Hepatocyte (in vitro differentiated cells): ENCODE results near the gene ALOX15. TPM values are rescaled to one million over a fixed set of nuclear protein-coding genes. Genes with fewer than 3 reads are reported as not detected.

Source experiments
- DNase-seq: peaks from one replicate; pipeline ENCODE4 v3.0.0-alpha.2; 2016; ENCODE audit warnings: low spot score
- H2AFZ ChIP-seq: fragments of 200-600 bp; sonication (generic); 2 replicates; pipeline ENCODE4 v1.6.0; 2016; ENCODE audit warnings: antibody characterized with exemption, mild to moderate bottlenecking
- H3K27ac ChIP-seq: fragments of 200-600 bp; sonication (generic); 2 replicates; pipeline ENCODE4 v1.5.1; 2016; ENCODE audit warnings: mild to moderate bottlenecking
- H3K27me3 ChIP-seq: fragments of 200-600 bp; sonication (generic); 2 replicates; pipeline ENCODE4 v1.6.1; 2016
- H3K36me3 ChIP-seq: fragments of 200-600 bp; sonication (generic); replicated peaks from 2 replicates; pipeline ENCODE4 v1.5.1; 2016; ENCODE audit warnings: low read depth; ENCODE audit not compliant: insufficient read depth
- H3K4me1 ChIP-seq: fragments of 200-600 bp; sonication (generic); 2 replicates; pipeline ENCODE4 v1.5.1; 2016; ENCODE audit warnings: mild to moderate bottlenecking, moderate library complexity; ENCODE audit not compliant: insufficient read depth
- H3K4me2 ChIP-seq: fragments of 200-600 bp; sonication (generic); 2 replicates; pipeline ENCODE4 v1.6.0; 2016
- H3K4me3 ChIP-seq: fragments of 200-600 bp; sonication (generic); 2 replicates; pipeline ENCODE4 v1.5.1; 2016; ENCODE audit warnings: mild to moderate bottlenecking
- H3K79me2 ChIP-seq: fragments of 200-600 bp; sonication (generic); 2 replicates; pipeline ENCODE4 v1.6.0; 2017; ENCODE audit warnings: mild to moderate bottlenecking
- H3K9me2 ChIP-seq: fragments of 200-600 bp; sonication (generic); replicated peaks from 2 replicates; pipeline ENCODE4 v1.6.0; 2017; ENCODE audit warnings: mild to moderate bottlenecking; ENCODE audit not compliant: insufficient read depth
- H3K9me3 ChIP-seq: fragments of 200-600 bp; sonication (generic); 2 replicates; pipeline ENCODE4 v1.5.1; 2016; ENCODE audit warnings: low read depth, mild to moderate bottlenecking
- H4K20me1 ChIP-seq: fragments of 200-600 bp; sonication (generic); 2 replicates; pipeline ENCODE4 v1.6.0; 2016; ENCODE audit warnings: mild to moderate bottlenecking; ENCODE audit not compliant: insufficient read depth, poor library complexity, severe bottlenecking
- CTCF ChIP-seq: fragments of 200-600 bp; sonication (generic); IDR thresholded peaks from 2 replicates; pipeline ENCODE4 v1.5.1; 2016; ENCODE audit warnings: antibody characterized with exemption, mild to moderate bottlenecking; ENCODE audit not compliant: poor library complexity
- EZH2 ChIP-seq: fragments of 200-600 bp; sonication (generic); IDR thresholded peaks from 2 replicates; pipeline ENCODE4 v1.6.1; 2016; ENCODE audit warnings: antibody characterized with exemption, mild to moderate bottlenecking, borderline replicate concordance
- EZH2phosphoT487 ChIP-seq: fragments of 200-600 bp; sonication (generic); IDR thresholded peaks from one replicate; pipeline ENCODE4 v1.6.1; 2018; ENCODE audit warnings: antibody characterized with exemption, mild to moderate bottlenecking, low read depth, moderate library complexity; ENCODE audit not compliant: unreplicated experiment, severe bottlenecking
- WGBS: methylation state at CpG from one replicate; pipeline ENCODE4 v1.1.6; 2016; ENCODE audit warnings: low lambda C conversion rate; ENCODE audit errors: missing lambda C conversion rate; 5-methylcytosine and 5-hydroxymethylcytosine counted together
- polyA plus RNA-seq: library from polyadenylated mRNA; unstranded; fragments of >200 nt; fragmentation: Nextera tagmentation; extraction: Ambion mirVana; gene quantifications from 2 replicates; pipeline ENCODE4 v1.2.1, GENCODE V29; 2016
- total RNA-seq: library from RNA; depleted of rRNA; stranded (reverse); fragments of >200 nt; gene quantifications from 2 replicates; pipeline ENCODE4 v1.2.3, GENCODE V29; 2014

The ALOX15 gene
- total and polyA plus RNA-seq, 2 experiments from 2014 or later: 2.1 to 5.5 TPM

- Histone ChIP-seq H3K4me2 (peak overlapping the region; percentile 20), H3K4me3 (no peak overlapping the region), H3K36me3 (no peaks in the 10 kb centered on the region), H3K9me3 (no peaks in the 10 kb centered on the region), H3K9me2 (no peaks in the 10 kb centered on the region), H2AFZ (no peak overlapping the region), H3K27ac (peak overlapping the region; percentile 74), H3K79me2 (peaks cover 14% of the 10 kb centered on the region), H3K27me3 (no peaks in the 10 kb centered on the region), H4K20me1 (no peaks in the 10 kb centered on the region), H3K4me1 (peaks cover 64% of the 10 kb centered on the region)
- WGBS: 58% methylated on average over 18 of the region's 18 CpGs
- TF ChIP-seq EZH2: no peak
- no peak for TF ChIP-seq EZH2phosphoT487
- TF ChIP-seq CTCF: no peak
- DNase-seq: peak; percentile 86
Observed at GRCh38 chr17:4604111-4604644, 37.3 kb downstream of the ALOX15 start.

DNA sequence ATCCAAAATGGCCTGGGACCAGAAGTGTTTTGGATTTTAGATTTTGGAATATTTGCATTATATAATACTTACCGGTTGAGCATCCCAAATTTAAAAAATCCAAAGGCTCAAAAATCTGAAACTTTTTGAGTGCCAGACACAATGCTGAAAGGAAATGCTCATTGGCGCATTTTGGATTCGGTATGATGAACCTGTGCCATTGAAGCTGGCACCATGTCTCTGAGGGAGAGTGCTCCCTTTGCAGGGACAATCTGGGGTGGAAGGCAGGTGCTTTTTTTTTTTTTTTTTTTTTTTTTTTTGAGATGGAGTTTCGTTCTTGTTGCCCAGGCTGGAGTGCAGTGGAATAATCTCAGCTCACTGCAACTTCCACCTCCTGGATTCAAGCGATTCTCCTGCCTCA is 39.4 kb downstream of the ALOX15 start:
- Histone ChIP-seq H3K27ac (peak overlapping the region; percentile 96), H3K4me3 (no peak overlapping the region), H3K4me1 (peaks cover 57% of the 10 kb centered on the region), H3K79me2 (peaks cover 21% of the 10 kb centered on the region), H3K4me2 (no peak overlapping the region), H2AFZ (no peak overlapping the region), H3K9me3 (no peaks in the 10 kb centered on the region), H4K20me1 (no peaks in the 10 kb centered on the region), H3K27me3 (no peaks in the 10 kb centered on the region), H3K36me3 (no peaks in the 10 kb centered on the region), H3K9me2 (no peaks in the 10 kb centered on the region)
- TF ChIP-seq EZH2: no peak
- TF ChIP-seq EZH2phosphoT487: no peak
- no peak for TF ChIP-seq CTCF
- 99% methylated on average over 5 of the region's 5 CpGs for WGBS
- DNase-seq: no peak

DNA sequence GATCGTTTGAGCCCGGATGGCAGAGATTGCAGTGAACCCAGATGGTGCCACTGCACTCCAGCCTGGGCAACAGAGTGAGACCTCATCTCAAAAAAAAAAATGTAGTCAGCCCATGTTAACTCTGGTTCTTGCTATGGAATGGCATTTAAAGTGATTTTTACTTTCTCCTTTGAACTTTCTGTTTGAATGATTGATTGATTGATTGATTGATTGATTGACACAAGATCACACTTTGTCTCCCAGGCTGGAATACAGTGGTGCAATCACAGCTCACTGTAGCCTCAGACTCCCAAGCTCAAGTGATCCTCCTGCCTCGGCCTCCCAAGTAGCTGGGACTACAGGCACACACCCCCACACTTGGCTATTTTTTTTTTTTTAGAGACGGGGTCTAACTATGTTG is 40.2 kb downstream of the ALOX15 start:
- Histone ChIP-seq H2AFZ (no peak overlapping the region), H3K4me1 (peaks cover 50% of the 10 kb centered on the region), H3K4me2 (peak overlapping the region; percentile 69), H3K27ac (peak overlapping the region; percentile 96), H3K36me3 (no peaks in the 10 kb centered on the region), H3K4me3 (no peak overlapping the region), H3K27me3 (no peaks in the 10 kb centered on the region), H3K9me3 (no peaks in the 10 kb centered on the region), H4K20me1 (no peaks in the 10 kb centered on the region), H3K79me2 (peaks cover 28% of the 10 kb centered on the region), H3K9me2 (no peaks in the 10 kb centered on the region)
- no peak for TF ChIP-seq CTCF
- TF ChIP-seq EZH2phosphoT487: no peak
- TF ChIP-seq EZH2: no peak
- 98% methylated on average over 4 of the region's 4 CpGs for WGBS
- no peak for DNase-seq

DNA sequence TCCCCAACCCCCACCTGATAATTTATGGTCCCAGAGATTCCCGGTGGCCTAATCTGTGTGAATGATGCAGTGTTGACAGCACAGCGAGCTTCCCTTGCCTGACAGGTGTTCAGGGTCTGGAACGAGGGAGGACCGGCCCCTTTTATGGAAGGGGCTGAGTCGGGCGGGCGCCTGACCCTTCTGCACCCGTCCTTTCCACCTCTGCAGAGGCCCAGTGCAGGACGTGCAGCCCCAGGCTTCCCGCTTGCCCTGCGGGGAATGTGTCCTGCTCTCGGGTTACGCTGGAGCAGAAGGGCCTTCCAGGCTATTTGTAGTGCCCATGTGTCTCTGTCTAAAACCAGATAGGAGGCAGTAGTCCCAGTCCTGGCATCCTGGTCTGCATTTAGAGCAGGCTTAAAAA is 40.9 kb downstream of the ALOX15 start:
- Histone ChIP-seq H3K36me3 (no peaks in the 10 kb centered on the region), H3K79me2 (peaks cover 32% of the 10 kb centered on the region)

More for the DNA sequence above, 40.9 kb downstream of the ALOX15 start:
- Histone ChIP-seq H2AFZ (no peak overlapping the region), H3K9me3 (no peaks in the 10 kb centered on the region), H3K9me2 (no peaks in the 10 kb centered on the region), H3K4me3 (no peak overlapping the region), H3K4me1 (peaks cover 44% of the 10 kb centered on the region), H4K20me1 (no peaks in the 10 kb centered on the region), H3K27ac (peak overlapping the region; percentile 96), H3K4me2 (peak overlapping the region; percentile 69), H3K27me3 (no peaks in the 10 kb centered on the region)
- DNase-seq: peak; percentile 71
- WGBS: 26% methylated on average over 13 of the region's 13 CpGs
- TF ChIP-seq CTCF (peak; percentile 13), EZH2 (no peak)
